ENCODE measurements around the gene DUS3L.
A peak's percentile ranks its signal among the peaks of the same experiment; 100 is the strongest.

Gene DUS3L, protein sequence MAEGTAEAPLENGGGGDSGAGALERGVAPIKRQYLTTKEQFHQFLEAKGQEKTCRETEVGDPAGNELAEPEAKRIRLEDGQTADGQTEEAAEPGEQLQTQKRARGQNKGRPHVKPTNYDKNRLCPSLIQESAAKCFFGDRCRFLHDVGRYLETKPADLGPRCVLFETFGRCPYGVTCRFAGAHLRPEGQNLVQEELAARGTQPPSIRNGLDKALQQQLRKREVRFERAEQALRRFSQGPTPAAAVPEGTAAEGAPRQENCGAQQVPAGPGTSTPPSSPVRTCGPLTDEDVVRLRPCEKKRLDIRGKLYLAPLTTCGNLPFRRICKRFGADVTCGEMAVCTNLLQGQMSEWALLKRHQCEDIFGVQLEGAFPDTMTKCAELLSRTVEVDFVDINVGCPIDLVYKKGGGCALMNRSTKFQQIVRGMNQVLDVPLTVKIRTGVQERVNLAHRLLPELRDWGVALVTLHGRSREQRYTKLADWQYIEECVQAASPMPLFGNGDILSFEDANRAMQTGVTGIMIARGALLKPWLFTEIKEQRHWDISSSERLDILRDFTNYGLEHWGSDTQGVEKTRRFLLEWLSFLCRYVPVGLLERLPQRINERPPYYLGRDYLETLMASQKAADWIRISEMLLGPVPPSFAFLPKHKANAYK

DNA sequence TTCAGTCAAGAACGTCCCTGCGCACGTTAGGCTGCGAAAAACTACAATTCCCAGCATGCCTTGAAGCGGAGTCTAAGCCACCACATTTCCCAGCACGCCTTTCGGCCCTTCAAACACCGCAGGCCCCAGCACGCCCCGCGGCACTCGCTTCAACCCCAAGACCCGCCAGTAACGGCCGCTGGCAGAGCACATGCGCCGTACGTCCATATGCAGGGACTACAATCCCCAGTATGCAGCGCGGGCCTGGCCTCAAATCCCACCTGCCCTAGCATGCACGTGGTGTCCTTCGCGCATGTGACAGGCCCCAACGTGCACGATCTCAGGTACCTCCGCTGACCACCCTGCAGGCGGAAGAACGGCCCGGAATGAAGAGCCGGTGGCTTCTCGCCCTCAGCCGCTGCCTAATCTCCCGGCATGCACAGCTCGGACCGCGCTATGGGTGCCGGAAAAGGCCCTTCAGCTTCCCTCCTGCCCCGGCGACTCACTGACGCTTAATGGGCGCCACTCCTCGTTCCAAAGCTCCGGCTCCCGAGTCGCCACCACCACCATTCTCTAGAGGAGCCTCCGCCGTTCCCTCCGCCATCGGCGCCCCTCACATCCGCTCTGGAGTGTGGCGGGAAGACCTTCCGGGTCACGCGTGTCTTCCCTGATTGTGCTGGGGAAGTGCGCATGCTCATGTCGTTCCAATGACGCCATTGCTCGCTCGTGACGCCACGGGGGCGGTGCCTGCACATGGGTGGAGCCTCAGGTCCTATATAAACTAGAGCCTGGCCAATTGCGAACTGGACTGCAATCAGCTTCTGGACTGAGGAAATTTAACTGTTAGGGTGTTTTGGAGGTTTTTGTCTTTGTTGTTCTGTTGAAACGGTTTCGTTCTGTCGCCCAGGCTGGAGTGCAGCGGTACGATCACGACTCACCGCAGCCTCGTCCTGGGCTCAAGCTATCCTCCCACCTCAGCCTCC, at the start of gene DUS3L:
Gene DUS3L (minus strand): TSS at position 605 of the 962 bp plus-strand sequence. CDS start 22 bp downstream, at position 583.
- peak; percentile 97 for DNase-seq (ENCODE audit: low spot score)

- DNase-seq (ENCODE audit: low spot score), result no peak
Measured at GRCh38 chr19:5839065-5840017, 48.4 kb upstream of the DUS3L start, which contains the start of gene FUT6. TSS of gene FUT6 (minus strand) at chr19:5839702. CDS start at chr19:5832567, 7,135 bp downstream.

DNA sequence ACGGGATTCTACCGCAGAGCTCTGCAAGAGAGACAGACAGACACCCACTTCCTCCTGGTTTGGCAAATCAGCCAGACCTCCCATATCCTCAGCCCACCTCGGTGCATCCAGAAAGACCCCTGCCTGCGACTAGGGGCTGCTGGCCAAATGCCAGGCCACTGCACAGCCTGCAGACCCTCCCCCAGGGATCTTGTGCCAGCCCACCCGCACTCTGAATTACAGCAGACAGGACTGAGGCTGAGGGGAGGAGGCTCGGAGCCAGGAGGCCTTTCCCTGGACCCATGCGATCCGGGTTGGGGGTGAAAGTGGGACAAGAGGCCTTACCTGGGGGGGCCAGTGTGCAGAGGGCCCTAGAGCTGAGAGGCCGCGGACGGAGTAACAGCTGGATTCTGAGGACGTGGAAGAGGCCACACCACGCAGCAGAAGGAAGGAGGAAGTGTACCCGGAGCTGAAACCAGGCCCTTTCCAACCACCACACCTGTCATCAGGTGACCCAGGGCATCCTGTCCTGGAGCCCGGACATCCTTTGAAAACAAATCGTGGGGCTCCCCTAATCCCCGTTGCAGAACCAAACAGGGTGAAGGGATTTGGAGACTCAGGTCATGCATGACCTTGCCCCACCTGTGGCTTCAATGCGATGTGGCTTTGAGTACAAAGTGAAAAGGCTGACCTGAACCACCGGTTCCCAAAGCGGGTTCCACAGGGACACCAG, 47.5 kb upstream of the DUS3L start:
- DNase-seq (ENCODE audit: low spot score), result no peak

DNA sequence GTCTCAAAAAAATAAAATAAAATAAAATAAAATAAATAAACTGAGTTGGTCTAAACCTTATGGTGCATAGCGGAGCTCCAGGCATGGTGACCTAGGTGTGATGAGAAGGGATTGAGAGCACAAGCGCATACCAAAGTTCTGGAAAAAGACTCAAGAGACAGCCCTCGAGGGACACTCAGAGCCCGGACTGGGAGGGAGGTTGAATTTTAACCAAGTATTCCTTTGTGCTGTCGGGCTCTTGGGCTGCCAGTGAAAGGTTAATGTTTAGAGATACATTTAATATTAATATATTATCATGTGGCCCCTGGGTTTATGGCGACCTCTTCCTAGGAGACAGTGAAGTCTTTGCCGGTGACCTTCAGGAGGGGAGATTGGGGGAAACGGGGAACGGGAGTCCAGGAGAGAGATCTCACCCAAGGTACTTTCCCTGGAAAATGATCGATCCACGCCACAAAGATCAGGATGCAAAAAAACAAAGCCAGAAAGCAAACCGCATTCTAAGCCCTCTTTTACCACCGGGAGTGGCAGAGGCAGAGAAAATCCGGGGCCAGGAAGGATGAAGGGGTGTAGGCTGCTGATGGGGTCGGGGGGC, 46.9 kb upstream of the DUS3L start:
- DNase-seq (ENCODE audit: low spot score), result no peak

GRCh38 chr19:5832527-5833216, 41.7 kb upstream of the DUS3L start:
- no peak for DNase-seq (ENCODE audit: low spot score)

- DNase-seq (ENCODE audit: low spot score), result no peak
Measured at GRCh38 chr19:5832061-5832460, 41.1 kb upstream of the DUS3L start.

DNA sequence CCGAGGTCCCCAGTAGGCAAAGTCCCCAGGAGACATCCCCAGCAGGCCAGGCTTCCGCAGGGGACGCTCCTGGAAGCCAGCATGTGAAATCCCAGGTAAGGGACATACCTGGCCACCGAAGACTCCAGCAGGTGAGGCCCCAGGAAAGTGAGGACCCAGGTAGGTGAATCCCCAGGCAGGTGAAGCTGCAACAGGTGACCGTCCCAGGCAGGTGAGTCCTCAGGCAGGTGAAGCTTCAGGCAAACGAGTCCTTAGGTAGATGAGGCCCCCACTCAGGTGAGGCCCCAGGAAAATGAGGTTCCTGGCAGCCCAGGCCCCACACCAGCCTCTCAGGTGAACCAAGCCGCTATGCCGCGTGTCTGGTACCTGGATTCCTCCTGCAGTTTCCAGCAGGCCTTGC, 40.2 kb upstream of the DUS3L start:
- DNase-seq (ENCODE audit: low spot score), result no peak

DNA sequence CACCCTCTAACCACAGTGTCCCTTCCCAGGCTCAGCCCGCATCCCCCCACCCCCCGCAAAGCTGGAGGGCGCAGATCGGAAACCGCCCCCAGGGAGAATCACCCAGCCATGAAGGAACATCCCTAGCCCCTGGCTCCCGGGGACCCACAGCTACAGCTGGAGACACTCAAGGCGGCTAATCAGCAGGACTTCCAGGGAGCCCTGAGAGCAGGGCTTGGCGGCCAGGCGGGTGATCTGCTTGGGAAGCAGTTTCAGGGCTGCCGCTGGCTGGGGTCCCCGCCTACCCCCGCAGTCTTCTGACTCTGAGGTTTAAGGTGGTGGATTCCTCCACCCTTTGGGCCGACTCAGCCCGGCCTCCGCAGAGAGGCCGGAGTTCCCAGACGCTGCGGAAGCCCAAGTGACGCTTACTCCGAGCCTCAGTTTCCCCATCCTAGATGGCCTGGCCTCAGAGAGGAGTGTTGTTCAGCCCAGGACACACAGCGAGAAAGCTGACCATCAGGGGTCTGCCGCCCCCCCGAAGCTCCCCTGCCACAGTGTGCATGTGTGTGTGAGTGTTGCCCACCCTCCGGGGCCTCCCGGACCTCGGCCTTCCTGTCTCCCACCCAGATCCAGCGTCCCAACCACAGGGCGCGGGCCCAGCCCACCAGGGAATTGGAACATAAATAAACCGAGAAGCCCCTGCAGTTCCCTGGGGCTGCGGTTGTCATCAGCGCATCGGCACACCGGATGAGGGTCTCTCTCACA, 38.8 kb upstream of the DUS3L start:
- no peak for DNase-seq (ENCODE audit: low spot score)

- no peak for DNase-seq (ENCODE audit: low spot score)
Measured at GRCh38 chr19:5828661-5829566, 38.0 kb upstream of the DUS3L start.

DNA sequence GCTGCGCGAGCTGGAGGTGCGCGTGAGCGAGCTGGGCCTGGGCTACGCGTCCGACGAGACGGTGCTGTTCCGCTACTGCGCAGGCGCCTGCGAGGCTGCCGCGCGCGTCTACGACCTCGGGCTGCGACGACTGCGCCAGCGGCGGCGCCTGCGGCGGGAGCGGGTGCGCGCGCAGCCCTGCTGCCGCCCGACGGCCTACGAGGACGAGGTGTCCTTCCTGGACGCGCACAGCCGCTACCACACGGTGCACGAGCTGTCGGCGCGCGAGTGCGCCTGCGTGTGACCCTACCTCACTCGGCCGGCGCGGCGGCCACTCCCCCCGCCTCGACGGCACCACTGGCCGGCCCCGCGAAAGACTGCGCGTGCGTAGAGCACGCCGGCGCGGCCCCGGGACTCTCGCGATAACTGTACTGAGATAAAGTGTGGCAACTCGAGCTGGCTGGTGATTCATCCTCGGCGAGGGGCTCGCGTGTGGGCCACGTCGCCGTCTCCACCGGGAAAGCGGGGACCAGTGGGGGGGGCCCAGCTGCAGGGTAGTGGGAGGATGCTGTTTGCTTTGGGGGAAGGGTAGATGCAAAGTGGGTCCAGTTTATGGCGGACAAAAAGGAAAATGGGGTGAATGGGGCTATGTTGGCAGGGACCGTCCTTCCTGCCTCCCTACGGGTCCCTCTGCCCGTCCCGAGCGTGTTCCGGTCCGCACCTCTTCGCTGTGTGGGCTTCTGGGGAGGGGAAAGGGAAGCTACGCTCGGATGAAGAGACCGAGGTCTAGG, 37.1 kb upstream of the DUS3L start:
- peak; percentile 66 for DNase-seq (ENCODE audit: low spot score)

- DNase-seq (ENCODE audit: low spot score), result no peak
Measured at GRCh38 chr19:5827342-5827890, 36.5 kb upstream of the DUS3L start.

DNA sequence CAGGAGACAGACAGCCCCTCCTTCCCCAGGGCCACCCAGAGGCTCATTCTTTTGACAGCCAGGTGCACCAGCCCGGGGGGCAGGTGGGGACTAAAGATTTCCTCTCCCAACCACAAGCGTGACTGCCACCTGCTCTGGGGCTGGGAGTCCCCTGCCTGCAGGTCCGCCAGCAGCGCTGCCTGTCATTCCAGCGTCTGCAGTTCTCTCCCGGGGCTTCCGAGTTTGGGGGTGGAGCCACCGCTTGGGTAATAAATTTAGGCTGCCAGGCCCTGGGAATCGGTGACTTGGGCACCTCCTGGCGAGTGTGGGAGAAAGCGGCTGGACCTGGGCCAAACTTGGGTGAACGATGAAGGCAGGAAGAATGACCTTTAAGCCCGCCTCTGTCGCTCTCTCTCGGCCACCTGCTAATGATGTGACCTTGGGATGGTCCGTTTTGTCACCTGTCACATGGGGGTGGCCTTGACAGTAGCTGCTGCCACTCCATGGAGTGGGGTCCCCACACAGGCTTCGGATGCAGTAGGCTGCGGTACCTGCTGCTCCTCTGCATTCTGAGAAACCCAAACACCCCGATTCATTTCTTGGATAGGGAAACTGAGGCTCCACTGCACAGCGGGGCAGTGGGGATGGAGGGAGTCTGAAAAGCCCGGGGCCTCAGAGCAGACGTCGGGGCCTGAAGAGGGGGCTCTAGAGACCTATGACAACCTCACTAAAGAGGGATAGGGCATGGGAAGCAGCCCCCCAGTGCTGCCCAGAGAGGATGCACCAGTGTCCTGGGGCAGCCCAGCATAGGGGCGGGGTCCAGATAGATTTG, 35.8 kb upstream of the DUS3L start:
- DNase-seq (ENCODE audit: low spot score), result no peak

GRCh38 chr19:5825178-5825577, 34.2 kb upstream of the DUS3L start:
- DNase-seq (ENCODE audit: low spot score), result peak; percentile 27

DNA sequence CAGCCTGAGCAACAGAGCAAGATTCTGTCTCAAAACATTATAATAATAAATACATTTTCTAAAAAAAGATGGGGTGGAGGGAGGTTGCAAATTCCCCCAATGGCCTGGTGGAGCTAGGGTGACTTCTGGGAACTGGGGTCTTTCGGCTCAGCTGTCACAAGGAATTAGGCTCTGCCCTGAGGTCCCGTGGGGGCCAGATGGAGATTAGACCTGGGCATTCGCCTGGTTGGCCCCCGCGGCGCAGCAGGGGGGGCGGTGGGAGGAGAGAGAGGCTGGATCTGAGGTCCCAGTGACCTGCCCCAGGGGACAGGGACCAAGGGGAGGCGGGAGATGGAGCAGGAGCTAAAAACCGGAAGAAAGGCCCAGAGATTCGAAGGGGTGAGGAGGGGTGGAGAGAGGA, 33.8 kb upstream of the DUS3L start:
- no peak for DNase-seq (ENCODE audit: low spot score)

DNA sequence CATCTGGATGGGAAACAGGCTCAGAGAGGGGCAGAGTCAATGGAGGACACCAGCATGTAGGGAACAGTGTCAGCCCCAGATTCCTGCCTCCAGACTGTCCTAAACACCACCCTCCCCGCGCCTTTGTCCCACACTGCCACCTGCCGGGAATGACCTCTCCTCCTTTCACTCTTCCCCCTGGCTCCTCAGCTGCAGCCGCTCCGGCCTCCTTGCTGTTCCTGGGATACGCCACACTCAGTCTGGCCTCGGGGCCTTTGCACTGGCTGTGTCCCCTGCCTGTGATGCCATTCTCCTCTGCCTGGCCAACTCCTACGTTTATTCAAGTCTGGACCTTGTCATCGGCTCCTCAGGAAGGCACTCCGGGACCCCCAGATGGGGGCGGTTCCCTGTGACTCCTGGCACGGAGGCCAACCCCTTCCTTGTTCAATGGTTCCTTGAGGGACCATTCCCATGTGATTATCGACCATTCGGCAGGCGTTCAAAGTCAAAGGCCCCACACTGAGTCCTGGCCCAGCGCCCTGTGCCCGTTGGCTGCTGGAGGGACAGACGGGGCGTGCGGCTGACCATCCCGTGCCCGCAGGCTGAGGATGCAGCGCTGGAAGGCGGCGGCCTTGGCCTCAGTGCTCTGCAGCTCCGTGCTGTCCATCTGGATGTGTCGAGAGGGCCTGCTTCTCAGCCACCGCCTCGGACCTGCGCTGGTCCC, 32.8 kb upstream of the DUS3L start:
- no peak for DNase-seq (ENCODE audit: low spot score)
